Upper lobe of left lung (tissue), 6 donors: Measurements from ENCODE around the gene PPP6R3. TPM values are rescaled to one million over a fixed set of nuclear protein-coding genes. Genes with fewer than 3 reads are reported as not detected.
"Not testable (repeated sequence)": the region's sequence is repeated elsewhere in the genome, so short reads cannot be mapped to it uniquely, and the experiment has no call there.

Experiments
- ATAC-seq, 2 donors: fragments of 200-7000 bp; cut with Tn5 transposase; one replicate each; pipeline ENCODE4 v1.9.1; 2022; ENCODE audit warnings: mild to moderate bottlenecking in 2 of 2, moderate library complexity in 2 of 2; ENCODE audit not compliant: low FRiP score in 2 of 2
- DNase-seq, 2 donors: peaks; one replicate each; pipeline ENCODE4 v3.0.0-alpha.2; 2019 to 2020
- H3K27ac ChIP-seq, 4 donors: fragments of 200-600 bp; sonication (generic); one replicate each; pipeline ENCODE4 v1.5.1; 2016 to 2019
- H3K27me3 ChIP-seq, 4 donors: fragments of 200-600 bp; sonication (generic); one replicate each; pipeline ENCODE4 v1.5.1; 2017 to 2019
- H3K36me3 ChIP-seq, 4 donors: fragments of 200-600 bp; sonication (generic); one replicate each; pipeline ENCODE4 v1.5.1; 2016 to 2019
- H3K4me1 ChIP-seq, 4 donors: fragments of 200-600 bp; sonication (generic); one replicate each; pipeline ENCODE4 v1.5.1; 2018 to 2019
- H3K4me3 ChIP-seq, 4 donors: fragments of 200-600 bp; sonication (generic); one replicate each; pipeline ENCODE4 v1.5.1; 2017 to 2019; ENCODE audit warnings: mild to moderate bottlenecking in 2 of 4, moderate library complexity in 1 of 4
- H3K9me3 ChIP-seq, 4 donors: fragments of 200-600 bp; sonication (generic); one replicate each; pipeline ENCODE4 v1.5.1; 2018 to 2019
- EP300 ChIP-seq, 4 donors: sonication (generic); formaldehyde crosslinking; IDR thresholded peaks; one replicate each; pipeline ENCODE4 v1.5.1; 2017; ENCODE audit warnings: antibody characterized with exemption in 4 of 4, control low read depth in 2 of 4
- POLR2A ChIP-seq, 4 donors: fragments of 450-650 bp; IDR thresholded peaks; one replicate each; pipeline ENCODE4 v1.5.1; 2016 to 2017; ENCODE audit warnings: antibody characterized with exemption in 4 of 4, mild to moderate bottlenecking in 2 of 4
- POLR2AphosphoS5 ChIP-seq, 2 donors: sonication (generic); formaldehyde crosslinking; IDR thresholded peaks; one replicate each; pipeline ENCODE4 v1.5.1; 2017; ENCODE audit warnings: antibody characterized with exemption in 2 of 2
- WGBS, 2 donors: methylation state at CpG; one replicate each; pipeline ENCODE4 v1.1.5; 2017 to 2018; 5-methylcytosine and 5-hydroxymethylcytosine counted together
- total RNA-seq, 6 donors: library from RNA; depleted of rRNA in 4 of 6; stranded (reverse); fragments of >200 nt in 4 of 6; gene quantifications; one replicate each; pipeline versions ENCODE4 v1.1.0 to v1.2.1, GENCODE V29; 2016 to 2021
- TF ChIP-seq, protein P1 (sequence below), 6 experiments: fragments of 450-650 bp in 4 of 6; fragments of 200-600 bp in 2 of 6; sonication (generic) in 2 of 6; IDR thresholded peaks; one replicate each; pipeline ENCODE4 v1.5.1; 2016 to 2019; ENCODE audit warnings: antibody characterized with exemption in 6 of 6
- donor health status: DM: no; HTN: no; CAD: no; lungs with moderate emphysema.
- donor health status: DM: no; HTN: yes; CAD: no; lungs with severe emphysema.

Gene PPP6R3
- total RNA-seq, 6 donors from 2014 or later = 75.7 to 195 (median 114) TPM

GRCh38 chr11:68632802-68633201 lies 172.2 kb downstream of the PPP6R3 start:
- DNase-seq = peak in 1 of 2 donors; percentile 42
- 54 to 58% methylated on average over 6 of the region's 6 CpGs for WGBS, 2 donors

GRCh38 chr11:68634606-68635005 lies 174.1 kb downstream of the PPP6R3 start:
- ATAC-seq, H3K4me1 ChIP-seq, H3K36me3 ChIP-seq, H3K4me3 ChIP-seq, DNase-seq, H3K27me3 ChIP-seq, H3K27ac ChIP-seq, H3K9me3 ChIP-seq: not testable (repeated sequence)
- WGBS, 2 donors = 70 to 74% methylated on average over 7 of the region's 7 CpGs

More at GRCh38 chr11:68632802-68633201, 172.2 kb downstream of the PPP6R3 start:
- no peak for ATAC-seq
- Histone ChIP-seq H3K4me1 (no peaks in the 10 kb centered on the region), H3K27me3 (no peaks in the 10 kb centered on the region), H3K27ac (no peak overlapping the region), H3K4me3 (no peak overlapping the region), H3K9me3 (no peaks in the 10 kb centered on the region), H3K36me3 (no peaks in the 10 kb centered on the region)
- TF ChIP-seq, protein P1, sequence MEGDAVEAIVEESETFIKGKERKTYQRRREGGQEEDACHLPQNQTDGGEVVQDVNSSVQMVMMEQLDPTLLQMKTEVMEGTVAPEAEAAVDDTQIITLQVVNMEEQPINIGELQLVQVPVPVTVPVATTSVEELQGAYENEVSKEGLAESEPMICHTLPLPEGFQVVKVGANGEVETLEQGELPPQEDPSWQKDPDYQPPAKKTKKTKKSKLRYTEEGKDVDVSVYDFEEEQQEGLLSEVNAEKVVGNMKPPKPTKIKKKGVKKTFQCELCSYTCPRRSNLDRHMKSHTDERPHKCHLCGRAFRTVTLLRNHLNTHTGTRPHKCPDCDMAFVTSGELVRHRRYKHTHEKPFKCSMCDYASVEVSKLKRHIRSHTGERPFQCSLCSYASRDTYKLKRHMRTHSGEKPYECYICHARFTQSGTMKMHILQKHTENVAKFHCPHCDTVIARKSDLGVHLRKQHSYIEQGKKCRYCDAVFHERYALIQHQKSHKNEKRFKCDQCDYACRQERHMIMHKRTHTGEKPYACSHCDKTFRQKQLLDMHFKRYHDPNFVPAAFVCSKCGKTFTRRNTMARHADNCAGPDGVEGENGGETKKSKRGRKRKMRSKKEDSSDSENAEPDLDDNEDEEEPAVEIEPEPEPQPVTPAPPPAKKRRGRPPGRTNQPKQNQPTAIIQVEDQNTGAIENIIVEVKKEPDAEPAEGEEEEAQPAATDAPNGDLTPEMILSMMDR (IDR thresholded peaks at IDR 0.05) = peak in 1 of 6 experiments; percentile 28
- TF ChIP-seq POLR2AphosphoS5 (IDR thresholded peaks at IDR 0.05) = no peak

GRCh38 chr11:68635172-68635571 lies 174.6 kb downstream of the PPP6R3 start:
- not testable (repeated sequence) for H3K36me3 ChIP-seq, DNase-seq, ATAC-seq, H3K27ac ChIP-seq, H3K4me1 ChIP-seq, H3K4me3 ChIP-seq, H3K9me3 ChIP-seq, H3K27me3 ChIP-seq
- WGBS, 2 donors = 72 to 81% methylated on average over 6 to 7 of the region's 7 CpGs

DNA sequence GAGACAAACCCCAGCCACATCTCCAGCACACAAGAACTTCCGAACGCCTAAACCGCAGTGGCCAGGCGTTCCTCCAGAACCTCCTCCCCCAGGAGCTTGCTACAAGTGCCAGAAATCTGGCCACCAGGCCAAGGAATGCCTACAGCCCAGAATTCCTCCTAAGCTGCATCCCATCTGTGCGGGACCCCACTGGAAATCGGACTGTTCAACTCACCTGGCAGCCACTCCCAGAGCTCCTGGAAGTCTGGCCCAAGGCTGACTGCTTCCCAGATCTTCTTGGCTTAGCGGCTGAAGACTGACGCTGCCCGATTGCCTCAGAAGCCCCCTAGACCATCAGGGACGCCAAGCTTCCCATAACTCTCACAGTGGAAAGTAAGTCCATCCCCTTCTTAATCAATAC lies 175.3 kb downstream of the PPP6R3 start:
- WGBS, 2 donors = 88 to 91% methylated on average over 8 to 10 of the region's 10 CpGs
- not testable (repeated sequence) for H3K27ac ChIP-seq, ATAC-seq, H3K9me3 ChIP-seq, H3K4me1 ChIP-seq, H3K36me3 ChIP-seq, H3K27me3 ChIP-seq, DNase-seq, H3K4me3 ChIP-seq

GRCh38 chr11:68639322-68639721 lies 178.8 kb downstream of the PPP6R3 start:
- WGBS, 2 donors = 90% methylated on average over 3 of the region's 3 CpGs; no CpG with 5 or more reads in 1 of the 2 donors
- not testable (repeated sequence) for H3K36me3 ChIP-seq, ATAC-seq, H3K27ac ChIP-seq, H3K9me3 ChIP-seq, H3K27me3 ChIP-seq, H3K4me3 ChIP-seq, DNase-seq, H3K4me1 ChIP-seq

- Histone ChIP-seq H3K36me3 (no peaks in the 10 kb centered on the region), H3K4me3 (no peak overlapping the region), H3K27me3 (no peaks in the 10 kb centered on the region), H3K4me1 (no peaks in the 10 kb centered on the region), H3K27ac (no peak overlapping the region), H3K9me3 (peaks cover 0 to 2% (median under 1%) of the 10 kb centered on the region in 4 donors)
- TF ChIP-seq POLR2A (IDR thresholded peaks at IDR 0.05) = no peak
- no peak for TF ChIP-seq POLR2AphosphoS5 (IDR thresholded peaks at IDR 0.05)
- no peak for TF ChIP-seq EP300 (IDR thresholded peaks at IDR 0.05)
- TF ChIP-seq, protein P1 (IDR thresholded peaks at IDR 0.05) = no peak
- peak in 1 of 2 donors; percentile 50 for DNase-seq
- WGBS, 2 donors = 82 to 88% methylated on average over 15 of the region's 15 CpGs
- ATAC-seq = no peak
Observed at GRCh38 chr11:68641880-68642279, 181.3 kb downstream of the PPP6R3 start.

DNA sequence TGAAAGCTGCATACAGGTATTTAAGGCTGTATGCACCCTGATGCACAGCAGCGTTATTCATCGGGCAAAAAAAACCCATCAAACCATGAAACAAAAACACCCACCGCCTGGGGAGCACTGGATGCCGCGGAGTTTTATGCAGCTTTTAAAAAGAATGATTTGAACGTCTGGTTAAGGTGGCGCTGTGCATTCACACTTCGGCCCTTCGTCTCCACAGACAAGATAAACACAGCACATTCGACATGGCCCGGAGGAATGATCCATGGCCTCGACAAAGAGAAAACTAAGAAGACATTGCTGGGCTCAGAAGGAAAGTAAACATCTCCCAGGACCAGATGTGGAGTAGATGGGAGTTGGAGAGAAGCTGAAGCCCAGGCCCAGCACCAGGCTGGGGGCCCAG lies 183.0 kb downstream of the PPP6R3 start:
- no peak overlapping the region for H3K27ac ChIP-seq
- H3K36me3 ChIP-seq = no peaks in the 10 kb centered on the region
- DNase-seq (no peak), ATAC-seq (no peak)
- H3K9me3 ChIP-seq = peaks cover 0 to 9% (median 6%) of the 10 kb centered on the region in 4 donors
- no peaks in the 10 kb centered on the region for H3K27me3 ChIP-seq
- H3K4me3 ChIP-seq = no peak overlapping the region
- H3K4me1 ChIP-seq = no peaks in the 10 kb centered on the region
- WGBS, 2 donors = 40 to 48% methylated on average over 12 of the region's 12 CpGs
- TF ChIP-seq POLR2AphosphoS5 (IDR thresholded peaks at IDR 0.05) (no peak), EP300 (IDR thresholded peaks at IDR 0.05) (no peak), POLR2A (IDR thresholded peaks at IDR 0.05) (no peak)
- TF ChIP-seq, protein P1 (IDR thresholded peaks at IDR 0.05) = no peak
